ES-I3 (cell line): ENCODE data around the gene SSX4B.
"Not testable (repeated sequence)": the region's sequence is repeated elsewhere in the genome, so short reads cannot be mapped to it uniquely, and the experiment has no call there.

Source experiments
- H3K36me3 ChIP-seq: 2 replicates; pipeline ENCODE4 v1.6.1; 2013; ENCODE audit warnings: mild to moderate bottlenecking, low read length, control low read depth, moderate library complexity; ENCODE audit not compliant: insufficient read depth
- H3K4me1 ChIP-seq: 2 replicates; pipeline ENCODE4 v1.6.1; 2013; ENCODE audit warnings: mild to moderate bottlenecking, control low read depth, low read length; ENCODE audit not compliant: insufficient read depth
- H3K9ac ChIP-seq: 2 replicates; pipeline ENCODE4 v1.6.1; 2013; ENCODE audit warnings: low read depth, mild to moderate bottlenecking, low read length, moderate library complexity
- H3K9me3 ChIP-seq: 2 replicates; pipeline ENCODE4 v1.6.1; 2013; ENCODE audit warnings: mild to moderate bottlenecking, low read length, moderate library complexity; ENCODE audit not compliant: control insufficient read depth, insufficient read depth

Gene SSX4B, protein sequence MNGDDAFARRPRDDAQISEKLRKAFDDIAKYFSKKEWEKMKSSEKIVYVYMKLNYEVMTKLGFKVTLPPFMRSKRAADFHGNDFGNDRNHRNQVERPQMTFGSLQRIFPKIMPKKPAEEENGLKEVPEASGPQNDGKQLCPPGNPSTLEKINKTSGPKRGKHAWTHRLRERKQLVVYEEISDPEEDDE

GRCh38 chrX:48411860-48412259, at the start of gene SSX4B:
SSX4B (minus strand) TSS chrX:48411960; CDS start chrX:48411372, 588 bp downstream.
- H3K36me3 ChIP-seq, H3K9ac ChIP-seq, H3K9me3 ChIP-seq, H3K4me1 ChIP-seq: not testable (repeated sequence)

DNA sequence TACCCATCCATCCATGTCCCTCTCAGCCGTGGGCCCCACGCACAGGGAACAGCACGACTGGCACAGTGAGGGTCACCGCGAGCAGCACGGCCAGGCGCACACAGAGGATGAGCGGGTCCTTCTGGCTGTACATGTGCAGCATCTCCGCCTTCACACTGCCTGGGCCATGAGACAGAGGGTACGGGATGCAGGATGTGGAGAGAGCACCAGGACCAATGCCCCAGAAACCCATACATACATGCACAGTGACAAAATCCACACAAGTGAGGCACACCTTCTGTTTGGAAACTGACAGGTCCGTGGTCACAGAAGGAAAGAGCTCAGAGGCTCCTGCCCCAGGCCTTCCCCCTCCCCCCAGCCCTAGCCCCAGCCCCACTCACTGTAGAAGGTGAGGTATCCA, 48.8 kb upstream of the SSX4B start:
- Histone ChIP-seq H3K9me3 (no peaks in the 10 kb centered on the region), H3K36me3 (no peaks in the 10 kb centered on the region), H3K9ac (no peak overlapping the region), H3K4me1 (no peaks in the 10 kb centered on the region)

DNA sequence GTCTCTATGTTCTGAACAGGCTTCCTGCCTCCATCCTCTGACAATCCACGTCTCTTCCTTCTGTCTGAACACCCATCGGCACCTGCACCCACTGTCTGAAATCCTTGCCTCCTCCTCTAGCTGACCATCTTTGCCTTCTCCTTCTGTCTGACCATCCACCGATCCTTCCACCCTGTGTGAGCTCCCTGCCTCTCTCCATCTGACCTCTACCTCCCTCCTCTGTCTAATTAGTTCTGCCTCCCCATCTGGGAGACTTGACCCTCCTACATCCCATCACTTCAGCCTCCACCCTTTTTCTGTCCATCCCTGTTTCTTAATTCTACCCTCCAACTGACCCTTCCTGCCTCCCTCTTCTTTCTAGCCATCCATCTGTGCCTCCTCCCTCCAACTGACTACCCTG, 48.3 kb upstream of the SSX4B start:
- H3K4me1 ChIP-seq = no peaks in the 10 kb centered on the region
- no peak overlapping the region for H3K9ac ChIP-seq
- H3K36me3 ChIP-seq = no peaks in the 10 kb centered on the region
- no peaks in the 10 kb centered on the region for H3K9me3 ChIP-seq

- Histone ChIP-seq H3K4me1 (no peaks in the 10 kb centered on the region), H3K9me3 (no peaks in the 10 kb centered on the region), H3K36me3 (no peaks in the 10 kb centered on the region), H3K9ac (no peak overlapping the region)
Measured at GRCh38 chrX:48459483-48459882, 47.7 kb upstream of the SSX4B start.

DNA sequence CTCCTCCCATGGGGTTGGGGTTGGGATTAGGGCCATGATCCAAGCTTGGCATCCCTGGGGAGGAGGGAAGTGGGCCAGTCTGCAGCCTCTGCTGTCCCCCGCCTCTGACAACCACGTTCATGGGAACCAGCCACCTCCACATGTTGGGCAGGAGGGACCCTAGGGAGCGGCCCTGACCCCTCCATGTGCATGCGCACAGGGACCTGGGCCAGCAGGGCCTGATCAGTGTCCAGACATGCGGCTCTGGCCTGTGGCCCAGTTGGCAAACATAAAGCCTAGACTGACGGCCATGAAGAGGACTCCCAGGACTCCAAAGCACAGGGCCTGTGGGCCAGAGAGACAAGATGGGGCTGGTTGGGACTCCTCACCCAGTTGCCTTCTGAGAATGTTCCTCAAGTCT, 47.0 kb upstream of the SSX4B start:
- Histone ChIP-seq H3K36me3 (no peaks in the 10 kb centered on the region), H3K9me3 (no peaks in the 10 kb centered on the region), H3K4me1 (no peaks in the 10 kb centered on the region), H3K9ac (no peak overlapping the region)

DNA sequence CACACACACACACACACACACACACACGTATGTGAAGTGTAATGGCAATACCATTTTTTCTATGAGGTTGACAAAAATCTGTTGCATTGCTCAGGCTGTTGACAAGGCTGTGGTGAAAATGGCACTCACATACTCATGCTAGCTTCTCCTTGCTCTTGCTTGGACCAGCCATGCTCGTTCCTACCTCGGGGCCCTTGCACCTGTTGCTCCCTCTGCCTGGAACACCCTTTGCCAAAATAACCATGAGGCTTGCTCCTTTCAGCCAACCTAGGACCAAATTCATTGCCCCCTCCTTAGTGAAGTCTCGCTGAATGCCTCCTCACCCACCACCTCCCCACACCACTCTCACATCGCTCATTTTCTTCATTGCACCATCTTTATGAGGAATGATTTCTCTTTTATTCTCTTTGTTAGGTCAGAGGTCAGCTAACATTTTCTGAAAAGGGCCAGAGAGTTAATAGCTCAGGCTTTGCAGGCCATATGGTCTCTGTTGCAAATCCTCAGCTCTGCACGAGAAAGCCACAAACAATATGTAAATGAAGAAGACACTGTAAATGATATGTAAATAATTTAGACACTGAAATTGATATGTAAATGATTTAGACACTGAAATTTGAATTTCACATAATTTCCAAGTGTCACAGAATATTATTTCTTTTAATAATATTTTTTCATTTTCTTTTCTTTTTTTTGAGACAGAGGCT, 45.0 kb upstream of the SSX4B start:
- Histone ChIP-seq H3K4me1 (no peaks in the 10 kb centered on the region), H3K9me3 (no peaks in the 10 kb centered on the region), H3K36me3 (no peaks in the 10 kb centered on the region), H3K9ac (no peak overlapping the region)

- no peaks in the 10 kb centered on the region for H3K36me3 ChIP-seq
- no peak overlapping the region for H3K9ac ChIP-seq
- no peaks in the 10 kb centered on the region for H3K9me3 ChIP-seq
- no peaks in the 10 kb centered on the region for H3K4me1 ChIP-seq
Measured at GRCh38 chrX:48451708-48452107, 39.9 kb upstream of the SSX4B start.

DNA sequence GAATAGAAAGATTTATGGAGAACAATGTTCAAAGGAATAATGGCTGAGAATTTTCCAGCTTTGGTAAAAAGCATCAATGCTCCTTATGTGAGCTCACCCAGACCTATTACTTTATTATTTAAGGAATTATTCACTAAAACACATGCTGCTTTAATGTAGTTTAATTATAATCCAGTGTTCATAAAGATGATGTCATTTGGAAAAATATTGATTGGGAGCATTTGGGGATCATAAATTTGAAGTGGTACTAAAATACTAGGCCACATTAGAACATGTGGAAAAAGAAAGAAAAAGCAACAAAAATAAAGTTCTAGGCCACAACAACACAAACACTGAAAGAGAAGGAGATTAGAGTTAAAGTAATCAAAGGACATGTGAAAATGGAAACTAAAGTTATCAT, 38.3 kb upstream of the SSX4B start:
- H3K9me3 ChIP-seq = no peaks in the 10 kb centered on the region
- no peak overlapping the region for H3K9ac ChIP-seq
- no peaks in the 10 kb centered on the region for H3K36me3 ChIP-seq
- no peaks in the 10 kb centered on the region for H3K4me1 ChIP-seq

- not testable (repeated sequence) for H3K9me3 ChIP-seq, H3K4me1 ChIP-seq, H3K36me3 ChIP-seq, H3K9ac ChIP-seq
Measured at GRCh38 chrX:48447201-48447600, 35.4 kb upstream of the SSX4B start.

- H3K9me3 ChIP-seq, H3K4me1 ChIP-seq, H3K36me3 ChIP-seq: not testable (repeated sequence)
- peak overlapping the region; percentile 18; the same call in 1 of the 2 replicates for H3K9ac ChIP-seq
Measured at GRCh38 chrX:48433713-48434112, 22.0 kb upstream of the SSX4B start.

DNA sequence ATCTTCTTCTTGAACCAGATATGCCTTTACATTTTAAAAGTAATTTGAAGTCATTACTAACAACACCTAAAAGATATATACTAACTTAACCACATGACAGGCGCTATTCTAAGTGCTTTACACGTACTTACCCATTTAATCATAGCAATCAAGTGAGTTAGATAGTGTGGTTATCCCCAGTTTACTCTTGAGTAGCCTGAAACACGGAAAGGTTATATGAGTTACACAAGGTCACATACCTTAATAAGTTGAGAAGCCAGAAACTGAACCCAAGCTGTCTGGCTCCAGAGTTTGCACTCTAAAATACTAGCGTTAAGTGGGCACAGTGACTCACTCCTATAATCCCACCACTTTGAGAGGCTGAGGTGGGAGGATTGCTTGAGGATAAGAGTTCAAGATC, 18.4 kb upstream of the SSX4B start:
- H3K9ac ChIP-seq, H3K4me1 ChIP-seq, H3K36me3 ChIP-seq, H3K9me3 ChIP-seq: not testable (repeated sequence)

DNA sequence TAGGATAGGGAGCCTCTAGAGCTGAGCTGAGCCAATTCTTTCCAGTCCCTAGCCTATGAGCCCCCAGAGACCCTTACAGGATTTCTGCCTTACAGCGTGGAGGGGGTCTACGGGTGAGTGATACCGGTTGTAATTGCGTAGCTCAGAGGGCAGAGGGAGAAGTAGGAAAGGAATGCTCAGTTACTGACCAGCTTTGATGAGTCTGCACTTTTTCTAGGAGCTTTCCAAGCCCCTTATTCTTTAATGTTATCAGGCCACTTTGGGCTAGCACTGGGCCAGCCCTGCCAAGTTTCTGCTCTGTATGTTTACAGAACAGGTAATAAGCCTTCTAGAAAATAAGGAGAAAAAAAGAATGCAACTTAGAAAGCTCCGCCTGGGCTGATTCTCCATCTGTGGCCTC, 17.8 kb upstream of the SSX4B start:
- H3K4me1 ChIP-seq, H3K9ac ChIP-seq, H3K9me3 ChIP-seq: not testable (repeated sequence)

GRCh38 chrX:48427027-48427716, 15.4 kb upstream of the SSX4B start:
- H3K4me1 ChIP-seq, H3K9ac ChIP-seq, H3K36me3 ChIP-seq, H3K9me3 ChIP-seq: not testable (repeated sequence)

More for the DNA sequence above, 17.8 kb upstream of the SSX4B start:
- not testable (repeated sequence) for H3K36me3 ChIP-seq

- H3K36me3 ChIP-seq, H3K9ac ChIP-seq, H3K4me1 ChIP-seq, H3K9me3 ChIP-seq: not testable (repeated sequence)
Measured at GRCh38 chrX:48397825-48398224, 13.9 kb downstream of the SSX4B start.

- H3K9ac ChIP-seq, H3K36me3 ChIP-seq, H3K9me3 ChIP-seq, H3K4me1 ChIP-seq: not testable (repeated sequence)
Measured at GRCh38 chrX:48396931-48397330, 14.8 kb downstream of the SSX4B start.
